Melanocyte of skin (primary cell): Measurements from ENCODE around the gene ARL2. TPM values are rescaled to one million over a fixed set of nuclear protein-coding genes. Genes with fewer than 3 reads are reported as not detected.

Experiments
- small RNA-seq, 2 donors: library from RNA; depleted of rRNA; stranded (forward); fragments of <200 nt; gene quantifications; one replicate each; pipeline ENCODE3, GENCODE V24; 2012
- total RNA-seq, 2 donors: library from RNA; depleted of rRNA; stranded (reverse); fragments of >200 nt; gene quantifications; 2 replicates each; pipeline ENCODE4 v1.2.3, GENCODE V29; 2012

Gene ARL2
- total RNA-seq, result 100 to 1,000 TPM; 112 to 138 TPM

GRCh38 chr11:65013888-65014725 is at the start of gene ARL2:
ARL2 (plus strand) TSS chr11:65014160; CDS start chr11:65014208, 48 bp downstream.

GRCh38 chr11:64971421-64972233 is 42.3 kb upstream of the ARL2 start, which contains the start of gene MAJIN:
MAJIN (minus strand) TSS chr11:64972108; CDS start chr11:64959405, 12,703 bp downstream.

GRCh38 chr11:64996710-64997380 is 17.1 kb upstream of the ARL2 start, which contains the start of gene BATF2:
BATF2 (minus strand) TSS chr11:64996971; CDS start chr11:64996914, 57 bp downstream.

GRCh38 chr11:65027213-65028067 is 13.5 kb downstream of the ARL2 start, which contains the start of gene SNX15:
SNX15 (plus strand) TSS chr11:65027439; CDS start chr11:65027538, 99 bp downstream.

GRCh38 chr11:65040847-65041622 is 27.1 kb downstream of the ARL2 start, which contains the start of gene SAC3D1:
SAC3D1 (plus strand) TSS chr11:65041210; CDS start chr11:65041293, 83 bp downstream.

GRCh38 chr11:65058419-65059054 is 44.6 kb downstream of the ARL2 start, which contains the start of gene NAALADL1:
NAALADL1 (minus strand) TSS chr11:65058553; CDS start chr11:65058521, 32 bp downstream.

Small RNA genes lying within 50 kb of the gene (small RNA-seq; reads per million reads assigned to genes)
- gene MIR6879 (0 reads per million in 2 donors), gene SNX15 (0 reads per million in 2 donors)

Other genes with a start within 250 kb of the ARL2 start
- gene SF1, start 235.6 kb upstream of the ARL2 start, total RNA-seq, result 100 to 1,000 TPM in 1 of 2 donors, 10 to 100 TPM in 1; 95.7 to 122 TPM
- gene MAP4K2, start 210.9 kb upstream of the ARL2 start, total RNA-seq, result 10 to 100 TPM; 11.4 to 17.3 TPM
- gene MEN1, start 203.6 kb upstream of the ARL2 start, total RNA-seq, result 10 to 100 TPM; 17.2 to 26.3 TPM
- gene CDC42BPG, start 169.5 kb upstream of the ARL2 start, total RNA-seq, result under 1 TPM; under 0.01 to 1.00 TPM
- gene EHD1, start 135.5 kb upstream of the ARL2 start, total RNA-seq, result 10 to 100 TPM; 16.2 to 49.0 TPM
- gene ATG2A, start 97.0 kb upstream of the ARL2 start, total RNA-seq, result 10 to 100 TPM; 22.3 to 58.5 TPM
- gene PPP2R5B, start 89.5 kb upstream of the ARL2 start, total RNA-seq, result 10 to 100 TPM in 1 of 2 donors, 1 to 10 TPM in 1; 9.0 to 29.9 TPM
- gene GPHA2, start 78.3 kb upstream of the ARL2 start, total RNA-seq, result not detected
- gene MAJIN, start 42.1 kb upstream of the ARL2 start, total RNA-seq, result not detected
- gene BATF2, start 17.2 kb upstream of the ARL2 start, total RNA-seq, result 10 to 100 TPM; 10.7 to 29.0 TPM
- gene SNX15, start 13.3 kb downstream of the ARL2 start, total RNA-seq, result 1 to 10 TPM; 9.3 to 9.6 TPM
- 10 to 100 TPM; 10.3 to 25.0 TPM for gene SAC3D1, start 27.1 kb downstream of the ARL2 start, total RNA-seq
- 10 to 100 TPM in 1 of 2 donors, 1 to 10 TPM in 1; 5.7 to 11.7 TPM for gene NAALADL1, start 44.4 kb downstream of the ARL2 start, total RNA-seq
- gene CDCA5, start 69.9 kb downstream of the ARL2 start, total RNA-seq, result 10 to 100 TPM; 11.4 to 29.6 TPM
- gene ZFPL1, start 70.1 kb downstream of the ARL2 start, total RNA-seq, result 10 to 100 TPM; 32.0 to 33.0 TPM
- gene VPS51, start 82.1 kb downstream of the ARL2 start, total RNA-seq, result 10 to 100 TPM; 78.5 to 78.6 TPM
- gene TM7SF2, start 97.7 kb downstream of the ARL2 start, total RNA-seq, result 1 to 10 TPM; 9.3 TPM
- gene ZNHIT2, start 103.5 kb downstream of the ARL2 start, total RNA-seq, result 10 to 100 TPM; 13.1 to 16.7 TPM
- 100 to 1,000 TPM; 127 to 221 TPM for gene FAU, start 108.0 kb downstream of the ARL2 start, total RNA-seq
- 10 to 100 TPM; 59.2 to 59.6 TPM for gene MRPL49, start 108.2 kb downstream of the ARL2 start, total RNA-seq
- 10 to 100 TPM; 16.0 to 18.6 TPM for gene SYVN1, start 120.4 kb downstream of the ARL2 start, total RNA-seq
- gene SPDYC, start 156.1 kb downstream of the ARL2 start, total RNA-seq, result not detected
- gene CAPN1, start 167.8 kb downstream of the ARL2 start, total RNA-seq, result 100 to 1,000 TPM; 101 to 111 TPM
- gene POLA2, start 247.8 kb downstream of the ARL2 start, total RNA-seq, result 10 to 100 TPM; 18.6 to 37.3 TPM